ENCODE results near the gene STOX2. TPM values are rescaled to one million over a fixed set of nuclear protein-coding genes. Genes with fewer than 3 reads are reported as not detected.

The STOX2 gene
- total and polyA plus RNA-seq, 2 donors (not counting 3 experiments of a cell fraction or from before 2014, with no cell fraction given), result 0.03 to 0.24 TPM

DNA sequence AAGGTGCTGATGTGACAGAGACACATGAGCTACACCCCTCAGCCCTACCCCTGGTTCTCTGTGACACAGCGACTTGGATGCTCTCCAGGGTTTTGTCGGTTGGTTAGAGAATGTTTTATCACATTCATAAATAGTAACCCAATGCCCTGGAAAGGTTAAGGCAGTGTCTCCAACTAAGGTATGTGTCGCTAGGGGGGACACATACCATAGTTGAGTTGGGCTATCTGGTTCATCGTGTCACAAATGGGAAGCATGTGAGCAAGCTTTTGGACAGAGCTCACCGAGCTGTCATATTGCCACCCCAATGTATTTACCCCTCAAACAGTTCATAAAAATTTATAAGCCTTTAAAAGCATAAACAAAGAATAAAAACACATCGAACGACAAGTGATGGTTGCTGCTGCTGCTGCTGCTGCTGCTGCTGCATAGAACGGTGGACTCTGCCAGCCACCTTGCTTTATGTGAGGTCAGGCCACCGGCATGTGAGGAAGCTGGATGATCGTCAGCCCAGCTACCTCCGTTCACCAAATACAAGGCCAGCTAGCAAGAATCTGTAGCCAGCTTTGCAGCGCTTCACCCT, 55.9 kb downstream of the STOX2 start:
- Histone ChIP-seq H4K20me1 (replicated peaks; ENCODE audit: control insufficient read depth, extremely low read depth, insufficient read depth, low read length) (no peaks in the 10 kb centered on the region), H2AFZ (ENCODE audit: low read depth, low read length) (no peak overlapping the region), H3K9me3 (replicated peaks; ENCODE audit: control insufficient read depth, insufficient read depth, low read length) (no peaks in the 10 kb centered on the region), H3K27ac (ENCODE audit: insufficient read depth, low read depth, low read length) (no peak overlapping the region), H3K4me3 (replicated peaks in 1 of 3; ENCODE audit: insufficient read depth in 1 of 3, low read depth in 1 of 3, low read length in 3 of 3) (no peak overlapping the region), H3K9ac (replicated peaks; ENCODE audit: extremely low read depth, insufficient read depth, low read length) (no peak overlapping the region), H3K79me2 (ENCODE audit: control insufficient read depth, insufficient read depth, low read length) (no peaks in the 10 kb centered on the region), H3K4me1 (ENCODE audit: control insufficient read depth, extremely low read depth, insufficient read depth, low read length) (no peaks in the 10 kb centered on the region), H3K9me1 (replicated peaks; ENCODE audit: control insufficient read depth, extremely low read depth, insufficient read depth, low read length) (no peaks in the 10 kb centered on the region), H3K27me3 (ENCODE audit: control insufficient read depth in 2 of 2, insufficient read depth in 2 of 2, low read length in 2 of 2) (no peaks in the 10 kb centered on the region), H3K36me3 (ENCODE audit: control insufficient read depth in 2 of 2, extremely low read depth in 1 of 2, insufficient read depth in 2 of 2, low read length in 2 of 2) (no peaks in the 10 kb centered on the region), H3K4me2 (ENCODE audit: insufficient read depth, low read length) (no peak overlapping the region)
- intact Hi-C loops (cut with micrococcal nuclease), result no loop called here
- dilution Hi-C loops (cut with MboI; ENCODE audit: extremely low pct_ligation_motif_present, low sequenced_read_pairs), result no loop called here
- DNase-seq (ENCODE audit: low read depth, low spot score) (no peak), FAIRE-seq (no peak)
- CTCF ChIA-PET, result no interaction called here
- no TSS peak for BruUV-seq (replicated peaks)
- POLR2A ChIA-PET, result no interaction called here
- TF ChIP-seq POLR2AphosphoS5 (IDR thresholded peaks at IDR 0.05; ENCODE audit: insufficient read depth, low read depth, low read length), result no peak

DNA sequence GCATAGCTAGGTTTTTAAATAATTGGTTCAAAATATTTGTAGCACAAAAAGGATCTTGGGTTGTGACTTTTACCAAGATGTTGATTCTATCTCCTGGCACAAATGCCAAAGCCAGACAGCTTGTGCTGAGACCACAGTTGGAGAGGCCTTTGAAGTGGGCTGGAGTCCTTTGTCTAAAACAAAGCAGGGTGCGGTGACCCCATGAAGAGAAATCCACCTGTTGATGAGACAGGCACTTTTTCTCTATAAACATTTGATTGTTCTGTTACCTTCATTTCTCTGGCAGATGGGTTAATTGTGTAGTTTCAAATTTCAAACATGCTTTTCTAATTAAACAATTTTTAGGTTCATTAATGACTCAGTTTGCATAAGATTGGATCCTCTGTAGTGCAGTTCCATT, 56.7 kb downstream of the STOX2 start:
- CTCF ChIA-PET, result no interaction called here
- no peaks in the 10 kb centered on the region for H4K20me1 ChIP-seq (replicated peaks; ENCODE audit: control insufficient read depth, extremely low read depth, insufficient read depth, low read length)
- H3K36me3 ChIP-seq (ENCODE audit: control insufficient read depth in 2 of 2, extremely low read depth in 1 of 2, insufficient read depth in 2 of 2, low read length in 2 of 2), result no peaks in the 10 kb centered on the region
- BruUV-seq (replicated peaks), result no TSS peak
- no peaks in the 10 kb centered on the region for H3K27me3 ChIP-seq (ENCODE audit: control insufficient read depth in 2 of 2, insufficient read depth in 2 of 2, low read length in 2 of 2)
- intact Hi-C loops (cut with micrococcal nuclease) (no loop called here), dilution Hi-C loops (cut with MboI; ENCODE audit: extremely low pct_ligation_motif_present, low sequenced_read_pairs) (no loop called here)
- FAIRE-seq (no peak), DNase-seq (ENCODE audit: low read depth, low spot score) (no peak)
- no peak overlapping the region for H3K9ac ChIP-seq (replicated peaks; ENCODE audit: extremely low read depth, insufficient read depth, low read length)
- TF ChIP-seq POLR2AphosphoS5 (IDR thresholded peaks at IDR 0.05; ENCODE audit: insufficient read depth, low read depth, low read length) (no peak), FOS (IDR thresholded peaks at IDR 0.05; ENCODE audit: borderline replicate concordance, insufficient read depth, low read length) (no peak), MYC (IDR thresholded peaks at IDR 0.05; ENCODE audit: low read depth, low read length) (no peak), EZH2 (IDR thresholded peaks at IDR 0.05; ENCODE audit: borderline replicate concordance, low read depth, low read length, severe bottlenecking) (no peak), GATA2 (IDR thresholded peaks at IDR 0.05; ENCODE audit: insufficient read depth, insufficient read length, low read depth, low read length) (no peak), JUN (IDR thresholded peaks at IDR 0.05; ENCODE audit: borderline replicate concordance, insufficient read depth, insufficient read length, low read depth) (no peak), POLR2A (IDR thresholded peaks at IDR 0.05; ENCODE audit: low read depth, low read length) (no peak)
- TF ChIP-seq, protein P1, sequence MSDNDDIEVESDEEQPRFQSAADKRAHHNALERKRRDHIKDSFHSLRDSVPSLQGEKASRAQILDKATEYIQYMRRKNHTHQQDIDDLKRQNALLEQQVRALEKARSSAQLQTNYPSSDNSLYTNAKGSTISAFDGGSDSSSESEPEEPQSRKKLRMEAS (IDR thresholded peaks at IDR 0.05; ENCODE audit: insufficient read depth, insufficient read length), result no peak
- TF ChIP-seq, protein P2, sequence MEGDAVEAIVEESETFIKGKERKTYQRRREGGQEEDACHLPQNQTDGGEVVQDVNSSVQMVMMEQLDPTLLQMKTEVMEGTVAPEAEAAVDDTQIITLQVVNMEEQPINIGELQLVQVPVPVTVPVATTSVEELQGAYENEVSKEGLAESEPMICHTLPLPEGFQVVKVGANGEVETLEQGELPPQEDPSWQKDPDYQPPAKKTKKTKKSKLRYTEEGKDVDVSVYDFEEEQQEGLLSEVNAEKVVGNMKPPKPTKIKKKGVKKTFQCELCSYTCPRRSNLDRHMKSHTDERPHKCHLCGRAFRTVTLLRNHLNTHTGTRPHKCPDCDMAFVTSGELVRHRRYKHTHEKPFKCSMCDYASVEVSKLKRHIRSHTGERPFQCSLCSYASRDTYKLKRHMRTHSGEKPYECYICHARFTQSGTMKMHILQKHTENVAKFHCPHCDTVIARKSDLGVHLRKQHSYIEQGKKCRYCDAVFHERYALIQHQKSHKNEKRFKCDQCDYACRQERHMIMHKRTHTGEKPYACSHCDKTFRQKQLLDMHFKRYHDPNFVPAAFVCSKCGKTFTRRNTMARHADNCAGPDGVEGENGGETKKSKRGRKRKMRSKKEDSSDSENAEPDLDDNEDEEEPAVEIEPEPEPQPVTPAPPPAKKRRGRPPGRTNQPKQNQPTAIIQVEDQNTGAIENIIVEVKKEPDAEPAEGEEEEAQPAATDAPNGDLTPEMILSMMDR (IDR thresholded peaks at IDR 0.05; ENCODE audit: extremely low read depth in 1 of 2, insufficient read depth in 1 of 2, low read depth in 1 of 2, low read length in 2 of 2), result no peak
- H3K4me2 ChIP-seq (ENCODE audit: insufficient read depth, low read length), result no peak overlapping the region
- H3K4me3 ChIP-seq (replicated peaks in 1 of 3; ENCODE audit: insufficient read depth in 1 of 3, low read depth in 1 of 3, low read length in 3 of 3), result no peak overlapping the region
- H3K79me2 ChIP-seq (ENCODE audit: control insufficient read depth, insufficient read depth, low read length), result no peaks in the 10 kb centered on the region
- H3K9me3 ChIP-seq (replicated peaks; ENCODE audit: control insufficient read depth, insufficient read depth, low read length), result no peaks in the 10 kb centered on the region
- no peaks in the 10 kb centered on the region for H3K4me1 ChIP-seq (ENCODE audit: control insufficient read depth, extremely low read depth, insufficient read depth, low read length)
- no peaks in the 10 kb centered on the region for H3K9me1 ChIP-seq (replicated peaks; ENCODE audit: control insufficient read depth, extremely low read depth, insufficient read depth, low read length)
- no peak overlapping the region for H2AFZ ChIP-seq (ENCODE audit: low read depth, low read length)
- H3K27ac ChIP-seq (ENCODE audit: insufficient read depth, low read depth, low read length), result no peak overlapping the region
- POLR2A ChIA-PET, result no interaction called here
